Measurements from ENCODE around the gene UBE2D2. TPM values are rescaled to one million over a fixed set of nuclear protein-coding genes. Genes with fewer than 3 reads are reported as not detected.

Gene UBE2D2
- total and polyA plus RNA-seq, 11 donors: 84.6 to 148 (median 128) TPM

DNA sequence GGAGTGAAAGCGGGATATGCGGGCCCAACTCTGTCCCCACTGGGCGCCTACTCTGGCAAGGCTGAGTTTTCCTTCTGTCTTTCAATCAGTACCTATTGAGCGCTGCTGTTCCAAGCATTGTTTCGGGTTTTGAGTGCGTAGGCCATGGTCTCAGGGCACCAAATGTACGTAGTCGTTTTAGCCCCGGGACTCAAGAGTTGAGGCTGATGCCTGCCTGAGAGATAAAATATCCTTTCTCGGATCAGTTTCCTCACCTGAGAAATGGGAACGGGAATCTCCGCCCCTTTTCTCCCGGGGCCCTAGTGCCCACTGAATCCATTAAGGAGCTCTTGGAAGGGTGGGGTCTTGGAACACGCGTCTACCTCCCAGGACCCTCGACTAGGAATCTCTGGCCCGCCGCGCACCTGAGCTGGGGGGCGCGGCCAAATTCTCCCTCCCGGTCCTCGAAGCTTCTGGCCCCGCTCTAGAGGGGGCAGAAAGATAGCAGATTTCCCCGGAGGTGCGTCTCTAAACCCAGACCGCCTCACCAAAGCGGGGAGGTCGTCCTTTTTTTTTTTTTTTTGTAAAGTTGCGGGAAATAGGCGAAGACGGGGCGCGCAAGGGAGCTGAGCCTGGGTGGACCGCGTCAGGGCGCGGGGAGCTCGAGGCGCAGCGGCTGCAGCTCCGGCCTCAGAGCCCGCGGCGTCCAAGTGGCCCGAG is 86.5 kb downstream of the UBE2D2 start:
- H3K9me3 ChIP-seq: no peaks in the 10 kb centered on the region
- WGBS, 4 donors: 21 to 24% (median 21%) methylated on average over 39 to 46 of the region's 46 CpGs
- H3K4me3 ChIP-seq: peak overlapping the region in 11 of 12 donors; percentile 60 to 99 (median 96)
- no peak for ATAC-seq
- H3K27ac ChIP-seq: peak overlapping the region in 5 of 12 donors; percentile 82 to 98 (median 94)
- DNase-seq: peak in 2 of 5 donors; percentile 25 to 28
- intact Hi-C loops (cut with DNase I): loop anchor here in 3 of 10 donors (1.0 to 2.0 kb wide), 3 partner anchors 9 to 37 kb away; no protein-coding TSS in a partner anchor
- peaks cover 0 to 9% (median 0%) of the 10 kb centered on the region in 9 donors for H3K27me3 ChIP-seq
- H3K36me3 ChIP-seq: no peaks in the 10 kb centered on the region
- H3K4me1 ChIP-seq: peaks cover 0 to 57% (median 32%) of the 10 kb centered on the region in 12 donors
- TF ChIP-seq, protein P1, sequence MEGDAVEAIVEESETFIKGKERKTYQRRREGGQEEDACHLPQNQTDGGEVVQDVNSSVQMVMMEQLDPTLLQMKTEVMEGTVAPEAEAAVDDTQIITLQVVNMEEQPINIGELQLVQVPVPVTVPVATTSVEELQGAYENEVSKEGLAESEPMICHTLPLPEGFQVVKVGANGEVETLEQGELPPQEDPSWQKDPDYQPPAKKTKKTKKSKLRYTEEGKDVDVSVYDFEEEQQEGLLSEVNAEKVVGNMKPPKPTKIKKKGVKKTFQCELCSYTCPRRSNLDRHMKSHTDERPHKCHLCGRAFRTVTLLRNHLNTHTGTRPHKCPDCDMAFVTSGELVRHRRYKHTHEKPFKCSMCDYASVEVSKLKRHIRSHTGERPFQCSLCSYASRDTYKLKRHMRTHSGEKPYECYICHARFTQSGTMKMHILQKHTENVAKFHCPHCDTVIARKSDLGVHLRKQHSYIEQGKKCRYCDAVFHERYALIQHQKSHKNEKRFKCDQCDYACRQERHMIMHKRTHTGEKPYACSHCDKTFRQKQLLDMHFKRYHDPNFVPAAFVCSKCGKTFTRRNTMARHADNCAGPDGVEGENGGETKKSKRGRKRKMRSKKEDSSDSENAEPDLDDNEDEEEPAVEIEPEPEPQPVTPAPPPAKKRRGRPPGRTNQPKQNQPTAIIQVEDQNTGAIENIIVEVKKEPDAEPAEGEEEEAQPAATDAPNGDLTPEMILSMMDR (IDR thresholded peaks at IDR 0.05): no peak
- TF ChIP-seq POLR2A (IDR thresholded peaks at IDR 0.05): no peak

DNA sequence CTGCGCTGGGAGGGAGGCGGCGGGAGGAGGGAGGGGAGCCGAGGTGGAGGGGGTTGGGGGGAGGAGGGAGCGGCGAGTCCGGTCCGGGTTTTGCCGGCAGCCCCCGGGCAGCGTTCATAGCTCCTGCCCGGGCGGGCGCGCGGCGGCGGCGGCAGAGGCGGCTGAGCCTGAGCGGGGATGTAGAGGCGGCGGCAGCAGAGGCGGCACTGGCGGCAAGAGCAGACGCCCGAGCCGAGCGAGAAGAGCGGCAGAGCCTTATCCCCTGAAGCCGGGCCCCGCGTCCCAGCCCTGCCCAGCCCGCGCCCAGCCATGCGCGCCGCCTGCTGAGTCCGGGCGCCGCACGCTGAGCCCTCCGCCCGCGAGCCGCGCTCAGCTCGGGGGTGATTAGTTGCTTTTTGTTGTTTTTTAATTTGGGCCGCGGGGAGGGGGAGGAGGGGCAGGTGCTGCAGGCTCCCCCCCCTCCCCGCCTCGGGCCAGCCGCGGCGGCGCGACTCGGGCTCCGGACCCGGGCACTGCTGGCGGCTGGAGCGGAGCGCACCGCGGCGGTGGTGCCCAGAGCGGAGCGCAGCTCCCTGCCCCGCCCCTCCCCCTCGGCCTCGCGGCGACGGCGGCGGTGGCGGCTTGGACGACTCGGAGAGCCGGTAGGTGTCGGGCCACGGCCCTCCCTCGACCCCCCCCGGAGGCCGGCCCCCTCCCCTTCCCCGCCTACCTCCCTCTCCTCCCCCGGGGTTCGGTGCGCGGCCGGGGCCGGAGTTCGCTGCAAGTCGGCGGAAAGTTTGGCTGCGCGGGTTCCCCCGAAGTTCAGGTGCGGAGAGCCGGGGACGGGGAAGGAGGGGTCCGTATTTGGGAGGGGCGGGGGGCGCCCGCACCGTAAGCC is 87.3 kb downstream of the UBE2D2 start, which contains the start of gene CXXC5:
TSS of gene CXXC5 (plus strand) at position 145 of the 877 bp plus-strand sequence. CDS start 32,175 bp downstream, outside the sequence.
- Histone ChIP-seq H3K9me3 (no peaks in the 10 kb centered on the region), H3K27ac (peak within 1 kb of the TSS; percentile 55 to 98 (median 92)), H3K4me1 (peaks cover 6 to 63% (median 40%) of the 10 kb centered on the region in 12 donors), H3K4me3 (peak within 1 kb of the TSS; percentile 60 to 99 (median 96)), H3K36me3 (no peaks in the 10 kb centered on the region), H3K27me3 (peaks cover 0 to 9% (median 0%) of the 10 kb centered on the region in 9 donors)
- DNase-seq (peak; percentile 89 to 92 (median 91)), ATAC-seq (peak; percentile 23 to 83 (median 62))
- intact Hi-C loops (cut with DNase I): loop anchor here in 3 of 10 donors (1.0 to 2.0 kb wide), 3 partner anchors 10 to 36 kb away; no protein-coding TSS in a partner anchor
- 0 to 1% (median 0%) methylated on average over 53 to 106 of the region's 106 CpGs for WGBS, 4 donors
- TF ChIP-seq, protein P1 (IDR thresholded peaks at IDR 0.05): peak in 1 of 12 donors; percentile 12
- TF ChIP-seq POLR2A (IDR thresholded peaks at IDR 0.05): peak in 1 of 2 donors; percentile 78

DNA sequence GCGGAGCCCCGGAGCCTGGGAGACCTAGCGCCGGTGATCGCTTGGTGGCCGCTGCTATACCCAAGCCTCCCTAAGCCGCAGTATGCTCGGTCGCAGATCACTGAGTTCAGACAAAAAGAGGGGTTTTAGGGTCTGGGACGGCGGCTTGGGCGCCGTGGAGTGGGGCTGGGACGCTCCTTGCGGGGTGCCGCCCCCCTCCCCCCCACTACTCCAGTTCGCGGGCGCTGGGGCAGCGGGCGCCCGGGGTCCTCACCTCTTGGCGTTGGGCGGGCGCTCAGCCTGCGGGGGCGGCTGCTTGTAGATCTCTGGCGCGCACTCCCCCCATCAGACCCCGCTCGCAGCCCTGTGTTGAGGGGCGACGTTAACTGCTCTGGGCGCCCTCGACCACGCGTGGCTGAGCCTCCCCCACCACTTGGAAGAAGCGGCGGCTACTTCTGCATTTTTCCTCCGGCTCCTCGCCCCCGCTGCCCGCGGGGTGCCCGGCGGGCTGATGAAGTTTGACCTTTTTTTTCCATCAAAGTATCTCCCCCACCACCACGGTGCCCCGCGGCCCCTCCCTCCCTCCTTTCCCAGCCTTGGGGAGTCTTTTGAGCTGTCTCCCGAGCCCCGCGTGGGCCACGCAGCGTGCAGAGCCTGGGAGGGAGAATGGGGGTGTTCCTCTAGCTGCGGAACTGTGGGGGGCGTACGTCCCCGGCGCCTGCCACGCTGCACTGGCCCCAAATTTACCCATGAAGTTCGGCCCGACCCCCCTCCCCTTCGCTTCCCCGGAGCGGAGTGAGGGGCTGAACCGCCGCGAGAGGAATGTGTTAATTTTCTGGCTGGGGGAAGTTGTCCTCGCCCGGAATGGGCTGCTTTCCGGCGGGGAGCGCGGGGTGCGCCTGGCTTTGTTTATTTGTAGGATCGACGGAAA is 88.2 kb downstream of the UBE2D2 start:
- intact Hi-C loops (cut with DNase I): loop anchor here in 1 of 10 donors (2.0 kb wide), 1 partner anchor 35 kb away; no protein-coding TSS in a partner anchor
- H3K9me3 ChIP-seq: no peaks in the 10 kb centered on the region
- 1% methylated on average over 26 to 77 of the region's 77 CpGs for WGBS, 4 donors
- H3K27me3 ChIP-seq: peaks cover 0 to 9% (median 0%) of the 10 kb centered on the region in 9 donors
- H3K27ac ChIP-seq: peak overlapping the region; percentile 55 to 98 (median 92)
- peak in 3 of 5 donors; percentile 47 to 67 (median 53) for DNase-seq
- H3K4me3 ChIP-seq: peak overlapping the region; percentile 60 to 99 (median 96)
- H3K4me1 ChIP-seq: peaks cover 11 to 69% (median 49%) of the 10 kb centered on the region in 12 donors
- ATAC-seq: peak in 2 of 4 donors; percentile 2 to 7
- no peaks in the 10 kb centered on the region for H3K36me3 ChIP-seq
- no peak for TF ChIP-seq POLR2A (IDR thresholded peaks at IDR 0.05)
- TF ChIP-seq, protein P1 (IDR thresholded peaks at IDR 0.05): peak in 2 of 12 donors; percentile 6 to 24

Data from heart left ventricle (tissue), 16 donors.